ENCODE results near the gene MAPK9. TPM values are rescaled to one million over a fixed set of nuclear protein-coding genes. Genes with fewer than 3 reads are reported as not detected.

MAPK9 gene
- total and polyA plus RNA-seq, 2 experiments from 2014 or later = 17.8 to 31.3 TPM

- no peaks in the 10 kb centered on the region for H3K9me3 ChIP-seq (ENCODE audit: low read depth)
- no peak overlapping the region for H3K27ac ChIP-seq
- no peaks in the 10 kb centered on the region for H3K79me2 ChIP-seq
- no peak for TF ChIP-seq CTCF (IDR thresholded peaks at IDR 0.05; ENCODE audit: poor library complexity)
- TF ChIP-seq EZH2phosphoT487 (IDR thresholded peaks at IDR 0.05; ENCODE audit: low read depth, severe bottlenecking, unreplicated experiment) = no peak
- no peak for TF ChIP-seq EZH2 (IDR thresholded peaks at IDR 0.05; ENCODE audit: borderline replicate concordance)
- H3K4me2 ChIP-seq = no peak overlapping the region
- H4K20me1 ChIP-seq (ENCODE audit: insufficient read depth, poor library complexity, severe bottlenecking) = no peaks in the 10 kb centered on the region
- H3K27me3 ChIP-seq = no peaks in the 10 kb centered on the region
- H3K4me3 ChIP-seq = no peak overlapping the region
- no peaks in the 10 kb centered on the region for H3K9me2 ChIP-seq (replicated peaks; ENCODE audit: insufficient read depth)
- no peaks in the 10 kb centered on the region for H3K36me3 ChIP-seq (replicated peaks; ENCODE audit: insufficient read depth, low read depth)
- no peak for DNase-seq (ENCODE audit: low spot score)
- 75% methylated on average over 2 of the region's 2 CpGs for WGBS (ENCODE audit: low lambda C conversion rate, missing lambda C conversion rate)
- no peak overlapping the region for H2AFZ ChIP-seq
- H3K4me1 ChIP-seq (ENCODE audit: insufficient read depth) = no peaks in the 10 kb centered on the region
Measured at GRCh38 chr5:180187767-180188166, 104.1 kb downstream of the MAPK9 start.

Other genes starting within 250 kb of the MAPK9 start
- 39.6 and 42.4 TPM in 2 replicates for gene RNF130, start 220.3 kb downstream of the MAPK9 start, total RNA-seq
- 62.4 and 64.9 TPM in 2 replicates for gene RNF130, start 220.3 kb downstream of the MAPK9 start, polyA plus RNA-seq
- gene RASGEF1C, start 82.9 kb downstream of the MAPK9 start, total RNA-seq = not detected in 2 replicates
- not detected in 2 replicates for gene RASGEF1C, start 82.9 kb downstream of the MAPK9 start, polyA plus RNA-seq
- gene GFPT2, start 61.3 kb upstream of the MAPK9 start, total RNA-seq = 15.9 and 25.0 TPM in 2 replicates
- gene GFPT2, start 61.3 kb upstream of the MAPK9 start, polyA plus RNA-seq = 44.6 and 46.6 TPM in 2 replicates
- gene CNOT6, start 202.3 kb upstream of the MAPK9 start, total RNA-seq = 20.3 and 24.1 TPM in 2 replicates
- gene CNOT6, start 202.3 kb upstream of the MAPK9 start, polyA plus RNA-seq = 9.9 and 12.0 TPM in 2 replicates